ENCODE data around the gene APBB3.

DNA sequence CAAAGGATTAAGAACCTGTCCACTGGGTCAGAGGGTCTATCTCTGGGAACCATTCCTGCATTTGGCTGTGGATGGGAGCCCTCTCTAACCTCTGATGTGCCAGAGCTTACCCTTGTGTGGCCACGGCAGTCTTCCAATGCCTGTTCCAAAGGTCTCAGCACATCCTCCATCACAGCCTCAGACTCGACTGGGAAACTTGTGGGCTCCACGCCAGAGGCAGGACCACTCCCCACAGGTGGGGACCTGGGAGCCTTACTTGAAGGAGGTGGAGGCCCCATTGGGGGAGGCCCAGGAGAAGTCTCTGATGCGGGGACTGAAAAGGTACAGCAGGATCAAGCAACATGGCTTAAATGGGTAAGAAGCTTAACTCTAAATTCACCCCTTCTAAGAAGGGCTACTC, 12.5 kb downstream of the APBB3 start:
- TF ChIP-seq CTCF (IDR thresholded peaks at IDR 0.05) (no peak), EZH2 (IDR thresholded peaks at IDR 0.05) (no peak)
